ENCODE measurements around the gene THUMPD3.

THUMPD3 gene

DNA sequence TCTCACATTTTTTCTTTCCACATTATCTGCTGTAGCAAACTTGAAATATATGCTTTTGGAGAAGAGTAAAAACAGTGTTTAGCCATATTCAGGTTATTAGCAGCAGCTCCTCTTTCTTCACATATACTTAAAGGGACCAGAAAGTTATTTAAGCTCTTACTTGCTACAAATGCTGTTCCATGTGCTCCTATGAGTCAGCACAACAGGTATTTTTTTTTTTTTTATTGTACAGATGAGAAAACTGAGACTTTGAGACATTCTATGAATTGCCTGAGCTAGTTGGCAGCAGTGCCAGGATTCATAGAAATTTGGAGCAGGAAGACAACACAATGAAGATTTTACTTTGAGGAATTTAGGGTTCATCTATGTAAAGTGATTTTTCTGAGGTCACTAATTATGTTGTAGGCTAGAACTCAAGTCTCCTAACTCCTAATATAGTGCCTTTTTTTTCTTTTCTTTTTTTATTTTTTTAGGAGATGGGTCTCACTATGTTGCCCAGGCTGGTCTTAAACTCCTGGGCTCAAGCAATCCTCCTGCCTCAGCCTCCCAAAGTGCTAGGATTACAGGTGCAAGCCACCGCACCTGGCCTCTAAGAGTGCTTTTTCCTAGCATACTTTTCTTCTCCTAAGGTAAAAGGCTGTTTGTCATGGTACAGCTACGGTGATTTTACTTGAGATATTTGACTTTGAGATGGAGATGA is 58.1 kb downstream of the THUMPD3 start:
- no peak overlapping the region for H3K9ac ChIP-seq (ENCODE audit: insufficient read length, low read depth)
- no peak for DNase-seq (ENCODE audit: low read depth, low spot score)

GRCh38 chr3:9422712-9423424 is 60.0 kb downstream of the THUMPD3 start:
- Histone ChIP-seq H3K9ac (ENCODE audit: insufficient read length, low read depth) (no peak overlapping the region), H3K9me3 (ENCODE audit: insufficient read depth, low read length) (no peaks in the 10 kb centered on the region), H3K4me3 (ENCODE audit: insufficient read length, low read depth) (no peak overlapping the region), H3K27me3 (ENCODE audit: insufficient read depth, insufficient read length) (no peaks in the 10 kb centered on the region), H3K36me3 (ENCODE audit: insufficient read depth, insufficient read length, low read length) (peaks cover 48% of the 10 kb centered on the region), H3K4me1 (ENCODE audit: insufficient read depth, insufficient read length) (no peaks in the 10 kb centered on the region)
- no peak for DNase-seq (ENCODE audit: low read depth, low spot score)
- no peak for TF ChIP-seq YY1 (IDR thresholded peaks at IDR 0.05; ENCODE audit: insufficient read depth, insufficient read length)

More for the DNA sequence above, 58.1 kb downstream of the THUMPD3 start:
- TF ChIP-seq SUZ12 (IDR thresholded peaks at IDR 0.05; ENCODE audit: extremely low read depth, insufficient read depth, insufficient read length) = no peak
- TF ChIP-seq YY1 (IDR thresholded peaks at IDR 0.05; ENCODE audit: insufficient read depth, insufficient read length) = no peak
- TF ChIP-seq ZNF274 (IDR thresholded peaks at IDR 0.05; ENCODE audit: low read depth, low read length) = no peak
- Histone ChIP-seq H3K4me3 (ENCODE audit: insufficient read length, low read depth) (no peak overlapping the region), H3K36me3 (ENCODE audit: insufficient read depth, insufficient read length, low read length) (peaks cover 41% of the 10 kb centered on the region), H3K27me3 (ENCODE audit: insufficient read depth, insufficient read length) (no peaks in the 10 kb centered on the region), H3K4me1 (ENCODE audit: insufficient read depth, insufficient read length) (no peaks in the 10 kb centered on the region), H3K9me3 (ENCODE audit: insufficient read depth, low read length) (no peaks in the 10 kb centered on the region)

DNA sequence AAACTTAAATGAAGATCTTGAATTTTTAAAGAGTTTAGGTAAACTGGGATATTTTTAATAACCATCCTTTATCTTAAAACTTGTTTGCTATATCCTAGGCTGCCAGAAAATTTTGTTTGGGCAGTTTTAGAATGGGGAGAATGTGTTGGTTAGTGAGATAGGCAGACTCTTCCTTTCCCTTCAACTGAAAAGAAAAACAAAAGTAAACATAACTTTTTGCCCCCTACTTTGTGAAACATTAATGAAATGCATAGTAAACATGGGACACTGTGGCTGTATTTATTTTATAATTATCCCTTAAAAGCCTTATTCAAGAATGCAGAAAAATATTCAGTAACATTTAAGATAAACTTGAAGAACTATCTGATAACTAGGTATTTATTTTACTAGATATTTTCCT is 65.6 kb downstream of the THUMPD3 start:
- H3K27me3 ChIP-seq (ENCODE audit: insufficient read depth, insufficient read length) = no peaks in the 10 kb centered on the region
- DNase-seq (ENCODE audit: low read depth, low spot score) = no peak
- H3K36me3 ChIP-seq (ENCODE audit: insufficient read depth, insufficient read length, low read length) = peaks cover 88% of the 10 kb centered on the region
- H3K4me3 ChIP-seq (ENCODE audit: insufficient read length, low read depth) = no peak overlapping the region
- no peak overlapping the region for H3K9ac ChIP-seq (ENCODE audit: insufficient read length, low read depth)
- H3K4me1 ChIP-seq (ENCODE audit: insufficient read depth, insufficient read length) = no peaks in the 10 kb centered on the region
- no peaks in the 10 kb centered on the region for H3K9me3 ChIP-seq (ENCODE audit: insufficient read depth, low read length)
- TF ChIP-seq ZNF274 (IDR thresholded peaks at IDR 0.05; ENCODE audit: low read depth, low read length) = no peak
- TF ChIP-seq YY1 (IDR thresholded peaks at IDR 0.05; ENCODE audit: insufficient read depth, insufficient read length) = no peak
- TF ChIP-seq SUZ12 (IDR thresholded peaks at IDR 0.05; ENCODE audit: extremely low read depth, insufficient read depth, insufficient read length) = no peak

GRCh38 chr3:9430733-9431132 is 67.9 kb downstream of the THUMPD3 start:
- DNase-seq (ENCODE audit: low read depth, low spot score) = no peak
- H3K4me3 ChIP-seq (ENCODE audit: insufficient read length, low read depth) = no peak overlapping the region
- no peaks in the 10 kb centered on the region for H3K4me1 ChIP-seq (ENCODE audit: insufficient read depth, insufficient read length)
- no peak for TF ChIP-seq ZNF274 (IDR thresholded peaks at IDR 0.05; ENCODE audit: low read depth, low read length)
- TF ChIP-seq YY1 (IDR thresholded peaks at IDR 0.05; ENCODE audit: insufficient read depth, insufficient read length) = no peak
- TF ChIP-seq SUZ12 (IDR thresholded peaks at IDR 0.05; ENCODE audit: extremely low read depth, insufficient read depth, insufficient read length) = no peak
- H3K36me3 ChIP-seq (ENCODE audit: insufficient read depth, insufficient read length, low read length) = peaks cover 96% of the 10 kb centered on the region
- no peaks in the 10 kb centered on the region for H3K27me3 ChIP-seq (ENCODE audit: insufficient read depth, insufficient read length)
- H3K9me3 ChIP-seq (ENCODE audit: insufficient read depth, low read length) = no peaks in the 10 kb centered on the region
- H3K9ac ChIP-seq (ENCODE audit: insufficient read length, low read depth) = no peak overlapping the region

DNA sequence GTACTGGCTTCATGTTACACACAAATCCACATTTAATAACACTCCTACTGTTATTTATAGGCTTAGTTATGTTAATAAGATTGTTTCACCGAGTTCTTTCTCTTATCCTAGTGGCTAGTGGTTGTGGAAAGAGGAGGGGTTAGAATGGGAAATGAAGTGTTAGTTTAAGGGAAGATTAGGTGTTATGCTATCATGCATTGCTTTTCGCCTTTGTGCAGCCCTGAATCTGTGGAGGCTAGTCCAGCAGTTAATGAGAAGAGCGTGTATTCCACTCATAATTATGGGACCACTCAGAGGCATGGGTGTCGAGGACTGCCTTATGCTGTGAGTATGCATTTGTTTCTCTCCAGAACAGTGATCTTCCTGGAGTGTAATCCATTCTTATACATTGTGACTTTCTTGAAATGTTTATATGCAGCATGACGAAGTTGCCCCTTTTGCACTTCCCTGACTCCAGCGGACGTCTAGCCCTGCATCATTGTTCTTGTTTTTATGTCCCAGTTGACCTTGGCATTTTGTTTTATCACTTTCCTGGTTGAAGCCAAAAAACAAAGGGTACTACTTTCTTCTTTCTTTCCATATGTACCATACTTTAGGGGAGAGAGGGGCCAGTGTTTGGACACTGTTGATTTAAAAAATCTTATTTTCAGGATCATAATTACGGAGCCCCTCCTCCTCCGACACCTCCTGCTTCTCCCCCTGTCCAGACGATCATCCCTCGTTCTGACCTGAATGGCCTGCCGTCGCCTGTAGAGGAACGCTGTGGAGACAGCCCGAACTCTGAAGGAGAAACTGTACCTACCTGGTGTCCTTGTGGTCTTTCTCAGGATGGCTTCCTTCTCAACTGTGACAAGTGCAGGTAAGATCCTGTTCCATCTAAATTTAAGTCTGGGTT is 71.0 kb downstream of the THUMPD3 start:
- H3K27me3 ChIP-seq (ENCODE audit: insufficient read depth, insufficient read length) = no peaks in the 10 kb centered on the region
- TF ChIP-seq SUZ12 (IDR thresholded peaks at IDR 0.05; ENCODE audit: extremely low read depth, insufficient read depth, insufficient read length) (no peak), ZNF274 (IDR thresholded peaks at IDR 0.05; ENCODE audit: low read depth, low read length) (no peak), YY1 (IDR thresholded peaks at IDR 0.05; ENCODE audit: insufficient read depth, insufficient read length) (no peak)
- no peak overlapping the region for H3K9ac ChIP-seq (ENCODE audit: insufficient read length, low read depth)
- no peaks in the 10 kb centered on the region for H3K4me1 ChIP-seq (ENCODE audit: insufficient read depth, insufficient read length)
- H3K4me3 ChIP-seq (ENCODE audit: insufficient read length, low read depth) = no peak overlapping the region
- H3K9me3 ChIP-seq (ENCODE audit: insufficient read depth, low read length) = no peaks in the 10 kb centered on the region
- DNase-seq (ENCODE audit: low read depth, low spot score) = no peak
- H3K36me3 ChIP-seq (ENCODE audit: insufficient read depth, insufficient read length, low read length) = peaks cover 96% of the 10 kb centered on the region

GRCh38 chr3:9435316-9435715 is 72.5 kb downstream of the THUMPD3 start:
- Histone ChIP-seq H3K9ac (ENCODE audit: insufficient read length, low read depth) (no peak overlapping the region), H3K27me3 (ENCODE audit: insufficient read depth, insufficient read length) (no peaks in the 10 kb centered on the region), H3K4me3 (ENCODE audit: insufficient read length, low read depth) (no peak overlapping the region), H3K36me3 (ENCODE audit: insufficient read depth, insufficient read length, low read length) (peaks cover 94% of the 10 kb centered on the region), H3K9me3 (ENCODE audit: insufficient read depth, low read length) (no peaks in the 10 kb centered on the region), H3K4me1 (ENCODE audit: insufficient read depth, insufficient read length) (no peaks in the 10 kb centered on the region)
- DNase-seq (ENCODE audit: low read depth, low spot score) = no peak
- TF ChIP-seq SUZ12 (IDR thresholded peaks at IDR 0.05; ENCODE audit: extremely low read depth, insufficient read depth, insufficient read length) (no peak), ZNF274 (IDR thresholded peaks at IDR 0.05; ENCODE audit: low read depth, low read length) (no peak), YY1 (IDR thresholded peaks at IDR 0.05; ENCODE audit: insufficient read depth, insufficient read length) (no peak)

Data from NT2/D1 (cell line).